Right atrium auricular region (tissue), 2 donors: ENCODE measurements around the gene SERGEF. TPM values are rescaled to one million over a fixed set of nuclear protein-coding genes. Genes with fewer than 3 reads are reported as not detected.

Source experiments
- DNase-seq: peaks from one replicate; pipeline ENCODE4 v3.0.0-alpha.2; 2019; ENCODE audit warnings: low spot score
- H3K27ac ChIP-seq, 2 donors: fragments of 200-600 bp; sonication (generic); 1 replicate in 1 of 2; 2 replicates in 1 of 2; pipeline ENCODE4 v1.5.1; 2016 to 2019
- H3K27me3 ChIP-seq, 2 donors: fragments of 200-600 bp; sonication (generic); one replicate each; pipeline versions ENCODE4 v1.5.1 to v1.6.0; 2017 to 2019
- H3K36me3 ChIP-seq: fragments of 200-600 bp; sonication (generic); one replicate; pipeline ENCODE4 v1.5.1; 2016
- H3K4me1 ChIP-seq, 2 donors: fragments of 200-600 bp; sonication (generic); one replicate each; pipeline versions ENCODE4 v1.5.1 to v1.6.0; 2017 to 2019
- H3K4me3 ChIP-seq, 2 donors: fragments of 200-600 bp; sonication (generic); 1 replicate in 1 of 2; 2 replicates in 1 of 2; pipeline ENCODE4 v1.5.1; 2017 to 2019; ENCODE audit warnings: mild to moderate bottlenecking in 1 of 2, moderate library complexity in 1 of 2
- H3K9me3 ChIP-seq, 2 donors: fragments of 200-600 bp; sonication (generic); one replicate each; pipeline ENCODE4 v1.5.1; 2019
- total RNA-seq, 2 donors: library from RNA; depleted of rRNA; stranded (reverse); fragments of >200 nt; gene quantifications; one replicate each; pipeline ENCODE4 v1.1.0, GENCODE V29; 2016
- TF ChIP-seq, protein P1 (sequence below), 2 donors: fragments of 200-600 bp; sonication (generic); IDR thresholded peaks; one replicate each; pipeline ENCODE4 v1.5.1; 2019; ENCODE audit warnings: antibody characterized with exemption in 2 of 2

The SERGEF gene
- total RNA-seq, 2 donors from 2014 or later = 18.1 to 27.6 TPM

DNA sequence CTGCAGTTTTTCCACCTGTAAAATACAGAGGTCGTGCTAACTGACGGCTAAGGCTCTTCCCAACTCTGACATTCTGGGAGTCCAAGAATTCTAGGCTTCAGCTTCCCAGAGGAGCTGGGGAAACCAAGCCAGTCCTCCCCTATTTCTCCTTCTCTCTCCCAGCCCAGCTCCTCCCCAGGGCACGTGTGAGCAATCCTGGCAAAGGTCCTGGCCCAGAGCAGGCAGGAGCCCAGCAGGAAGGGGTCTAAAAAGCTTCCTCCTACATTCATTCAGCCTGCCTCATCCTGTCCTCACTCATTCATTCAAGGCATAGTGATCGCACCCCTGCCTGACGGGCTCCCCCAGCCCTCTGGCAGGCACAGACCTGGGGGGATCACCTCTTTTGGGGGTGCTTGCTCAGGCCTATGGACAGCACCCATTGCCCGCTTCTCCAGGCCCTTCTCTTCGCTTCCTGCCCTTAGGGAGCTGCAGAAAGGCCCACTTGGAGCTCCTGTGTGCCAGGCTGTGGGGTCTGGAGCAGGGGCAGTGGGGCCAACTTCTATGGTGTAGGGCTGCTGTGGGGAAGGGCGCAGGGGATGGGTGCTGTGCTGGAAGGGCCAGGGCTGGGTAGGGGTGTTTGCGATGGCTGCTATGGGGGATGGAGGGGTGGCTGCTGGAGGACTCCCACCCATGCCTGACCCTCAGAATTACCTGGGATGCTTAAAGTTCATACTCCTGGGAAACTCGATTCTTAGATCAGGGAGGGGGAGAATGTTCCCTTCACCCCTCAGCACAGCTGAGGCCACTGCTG lies 268.5 kb downstream of the SERGEF start:
- Histone ChIP-seq H3K4me3 (no peak overlapping the region), H3K27ac (no peak overlapping the region), H3K9me3 (no peaks in the 10 kb centered on the region), H3K4me1 (no peaks in the 10 kb centered on the region), H3K27me3 (no peaks in the 10 kb centered on the region), H3K36me3 (no peaks in the 10 kb centered on the region)
- TF ChIP-seq, protein P1, sequence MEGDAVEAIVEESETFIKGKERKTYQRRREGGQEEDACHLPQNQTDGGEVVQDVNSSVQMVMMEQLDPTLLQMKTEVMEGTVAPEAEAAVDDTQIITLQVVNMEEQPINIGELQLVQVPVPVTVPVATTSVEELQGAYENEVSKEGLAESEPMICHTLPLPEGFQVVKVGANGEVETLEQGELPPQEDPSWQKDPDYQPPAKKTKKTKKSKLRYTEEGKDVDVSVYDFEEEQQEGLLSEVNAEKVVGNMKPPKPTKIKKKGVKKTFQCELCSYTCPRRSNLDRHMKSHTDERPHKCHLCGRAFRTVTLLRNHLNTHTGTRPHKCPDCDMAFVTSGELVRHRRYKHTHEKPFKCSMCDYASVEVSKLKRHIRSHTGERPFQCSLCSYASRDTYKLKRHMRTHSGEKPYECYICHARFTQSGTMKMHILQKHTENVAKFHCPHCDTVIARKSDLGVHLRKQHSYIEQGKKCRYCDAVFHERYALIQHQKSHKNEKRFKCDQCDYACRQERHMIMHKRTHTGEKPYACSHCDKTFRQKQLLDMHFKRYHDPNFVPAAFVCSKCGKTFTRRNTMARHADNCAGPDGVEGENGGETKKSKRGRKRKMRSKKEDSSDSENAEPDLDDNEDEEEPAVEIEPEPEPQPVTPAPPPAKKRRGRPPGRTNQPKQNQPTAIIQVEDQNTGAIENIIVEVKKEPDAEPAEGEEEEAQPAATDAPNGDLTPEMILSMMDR (IDR thresholded peaks at IDR 0.05) = no peak
- DNase-seq = no peak

DNA sequence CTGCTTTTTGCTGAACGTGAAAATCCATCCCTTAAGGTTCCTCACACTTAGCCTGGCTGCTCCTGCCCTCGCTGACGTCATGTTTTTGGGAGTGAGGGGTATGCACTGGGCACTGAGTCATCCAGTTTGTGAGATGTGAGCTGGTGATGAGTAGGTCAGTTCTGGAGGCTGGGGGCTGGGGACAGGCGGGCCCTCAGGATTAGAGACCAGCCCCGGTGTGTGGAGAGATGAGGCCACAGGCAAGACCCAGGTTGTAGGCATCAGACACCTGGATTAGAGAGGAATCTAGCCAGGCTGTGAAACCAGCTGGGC lies 269.1 kb downstream of the SERGEF start:
- no peaks in the 10 kb centered on the region for H3K36me3 ChIP-seq
- TF ChIP-seq, protein P1 (IDR thresholded peaks at IDR 0.05) = no peak
- no peak overlapping the region for H3K27ac ChIP-seq
- no peak for DNase-seq
- no peak overlapping the region for H3K4me3 ChIP-seq
- H3K4me1 ChIP-seq = no peaks in the 10 kb centered on the region
- H3K9me3 ChIP-seq = no peaks in the 10 kb centered on the region
- peaks cover 0 to 4% of the 10 kb centered on the region in 2 donors for H3K27me3 ChIP-seq

DNA sequence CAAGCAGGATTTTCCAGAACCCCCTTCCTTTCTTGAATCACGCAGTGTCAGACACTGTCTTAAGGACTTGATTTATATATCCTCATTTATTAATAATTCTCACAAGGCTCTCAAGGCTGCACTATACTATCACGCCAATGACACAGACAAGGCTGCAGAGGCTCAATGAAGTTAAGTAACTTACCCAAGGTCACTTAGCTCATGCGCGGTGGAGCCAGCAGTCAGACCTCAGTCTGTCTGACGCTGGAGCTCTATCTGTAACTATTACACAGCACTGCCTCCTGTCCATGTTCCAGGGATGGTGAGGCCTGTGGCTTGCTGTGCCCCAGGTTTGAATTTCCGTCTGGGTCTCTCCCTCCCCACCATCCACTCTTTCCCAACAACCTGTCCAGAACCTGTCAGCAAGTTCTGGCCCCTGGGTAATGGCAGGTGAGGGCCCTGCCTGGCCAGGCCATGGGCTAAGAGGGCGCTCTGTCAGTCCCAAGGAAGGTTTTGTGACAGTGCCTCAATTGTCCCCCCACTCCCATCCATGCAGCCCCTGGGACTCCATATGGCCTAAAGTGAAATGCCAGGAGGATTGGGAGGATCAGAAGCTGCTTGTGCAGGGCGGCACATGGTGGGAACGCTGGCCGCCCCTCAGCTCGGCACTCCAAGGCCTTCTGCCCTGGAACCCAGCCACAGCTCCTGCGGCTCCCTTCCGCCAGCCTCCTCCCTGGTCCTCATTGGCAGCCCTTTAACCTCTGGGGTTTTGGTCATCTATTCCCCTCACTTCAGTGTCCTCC lies 269.6 kb downstream of the SERGEF start:
- H3K4me3 ChIP-seq = no peak overlapping the region
- no peak overlapping the region for H3K27ac ChIP-seq
- H3K4me1 ChIP-seq = no peaks in the 10 kb centered on the region
- TF ChIP-seq, protein P1 (IDR thresholded peaks at IDR 0.05) = no peak
- H3K36me3 ChIP-seq = no peaks in the 10 kb centered on the region
- H3K27me3 ChIP-seq = peaks cover 0 to 9% of the 10 kb centered on the region in 2 donors
- H3K9me3 ChIP-seq = no peaks in the 10 kb centered on the region
- DNase-seq = no peak

DNA sequence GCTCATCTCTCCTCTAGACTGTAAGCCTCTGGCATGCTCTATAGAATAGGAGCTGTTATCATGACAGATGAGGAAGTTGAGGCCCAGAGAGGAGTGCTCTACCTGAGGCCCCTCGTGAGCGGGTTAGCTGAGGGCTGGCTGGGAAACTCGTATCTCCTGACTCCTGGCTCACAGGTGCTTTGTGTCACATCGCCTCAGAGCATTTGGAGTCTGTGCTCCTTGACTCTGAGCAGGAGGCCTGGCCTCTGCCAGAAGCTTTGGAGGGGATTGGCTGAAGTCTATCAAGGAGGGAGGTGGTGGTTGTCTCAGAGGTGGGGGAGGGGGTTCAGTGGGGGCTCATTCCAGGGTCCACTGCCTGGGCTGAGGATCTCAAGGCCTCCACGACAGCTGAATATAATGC lies 270.8 kb downstream of the SERGEF start:
- TF ChIP-seq, protein P1 (IDR thresholded peaks at IDR 0.05) = no peak
- H3K4me1 ChIP-seq = no peaks in the 10 kb centered on the region
- DNase-seq = no peak
- no peaks in the 10 kb centered on the region for H3K9me3 ChIP-seq
- H3K4me3 ChIP-seq = no peak overlapping the region
- H3K27ac ChIP-seq = no peak overlapping the region
- peaks cover 1 to 20% of the 10 kb centered on the region in 2 donors for H3K27me3 ChIP-seq
- H3K36me3 ChIP-seq = no peaks in the 10 kb centered on the region

DNA sequence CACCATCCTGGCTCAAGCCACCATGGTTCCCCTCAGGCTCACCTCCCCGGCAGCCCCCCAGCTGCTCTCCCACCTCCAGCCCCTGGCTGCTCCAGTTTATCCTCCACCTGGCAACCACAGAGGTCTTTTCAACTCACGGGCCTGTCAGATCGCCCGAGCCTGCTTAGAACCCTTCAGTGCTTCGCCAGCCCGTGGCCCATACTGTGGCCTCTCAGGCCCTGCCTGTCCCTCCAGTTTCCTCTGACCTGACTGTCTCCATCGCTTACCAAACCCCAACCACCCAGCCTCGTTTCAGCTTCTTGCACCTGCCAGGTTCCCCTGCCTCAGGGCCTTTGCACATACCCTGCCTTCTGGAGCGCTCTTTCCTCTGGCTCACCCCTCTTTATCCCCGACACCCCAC lies 271.4 kb downstream of the SERGEF start:
- H3K4me1 ChIP-seq = no peaks in the 10 kb centered on the region
- TF ChIP-seq, protein P1 (IDR thresholded peaks at IDR 0.05) = no peak
- peaks cover 5 to 25% of the 10 kb centered on the region in 2 donors for H3K27me3 ChIP-seq
- no peak for DNase-seq
- no peaks in the 10 kb centered on the region for H3K9me3 ChIP-seq
- H3K36me3 ChIP-seq = no peaks in the 10 kb centered on the region
- no peak overlapping the region for H3K4me3 ChIP-seq
- no peak overlapping the region for H3K27ac ChIP-seq
